ENCODE measurements around the gene SULT1B1.

SULT1B1 gene

DNA sequence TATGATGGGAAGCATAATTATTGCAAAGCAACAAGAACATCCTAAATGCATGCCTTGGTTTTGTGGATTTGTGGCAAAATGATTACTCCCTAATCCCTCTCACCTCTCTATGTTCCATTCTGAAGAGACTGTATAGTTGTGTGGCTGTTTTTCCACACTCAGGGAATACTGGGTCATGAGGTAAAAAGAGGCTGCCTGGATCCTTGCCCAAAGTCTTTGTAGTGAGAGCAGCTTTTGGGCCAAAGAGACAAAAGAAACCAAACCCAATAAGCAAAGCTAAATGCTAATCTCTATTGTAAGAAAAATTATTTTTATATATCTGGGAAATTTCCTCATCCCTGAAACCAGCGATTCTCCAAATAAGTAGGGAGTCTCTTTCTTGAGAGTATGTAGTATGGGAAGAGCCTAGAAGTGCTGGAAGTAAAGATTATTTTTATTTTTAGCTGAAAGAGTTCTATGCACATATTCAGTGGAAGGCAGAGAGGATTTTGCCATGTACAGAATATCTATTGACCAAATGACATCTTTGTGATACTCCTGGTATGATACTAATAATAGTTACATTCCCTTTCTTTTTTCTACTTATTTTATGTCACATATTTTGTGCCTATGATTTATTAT lies 24.9 kb upstream of the SULT1B1 start:
- Histone ChIP-seq H2BK5ac (ENCODE audit: low read length) (no peak overlapping the region), H3K4me2 (ENCODE audit: low read length) (no peak overlapping the region), H3K27ac (ENCODE audit: low read depth, low read length) (no peak overlapping the region), H3K27me3 (ENCODE audit: insufficient read depth, low read length, poor library complexity) (no peaks in the 10 kb centered on the region), H4K5ac (ENCODE audit: low read length) (no peak overlapping the region), H3K9ac (ENCODE audit: low read length) (no peak overlapping the region), H3K4me1 (ENCODE audit: control insufficient read depth, low read depth, low read length) (no peaks in the 10 kb centered on the region), H3K36me3 (ENCODE audit: control insufficient read depth, insufficient read depth, low read length) (no peaks in the 10 kb centered on the region), H2BK15ac (replicated peaks; ENCODE audit: low read depth) (no peak overlapping the region), H4K8ac (ENCODE audit: low read depth, low read length) (no peak overlapping the region), H3K79me2 (ENCODE audit: control insufficient read depth, insufficient read depth, low read length) (no peaks in the 10 kb centered on the region), H3K18ac (ENCODE audit: low read length) (no peak overlapping the region), H3K56ac (ENCODE audit: low read length) (no peak overlapping the region), H2BK120ac (ENCODE audit: low read depth, low read length) (no peak overlapping the region), H2AK5ac (ENCODE audit: low read length) (no peak overlapping the region), H3K4me3 (ENCODE audit: low read length) (no peak overlapping the region), H3K4ac (ENCODE audit: low read depth, low read length) (no peak overlapping the region), H3K23ac (ENCODE audit: low read length) (no peak overlapping the region), H3K79me1 (ENCODE audit: low read length) (no peaks in the 10 kb centered on the region)
- WGBS (ENCODE audit: extremely low coverage, insufficient coverage, low lambda C conversion rate), result no CpG with 5 or more reads among the region's 1 CpG
- no peak for DNase-seq

- no peaks in the 10 kb centered on the region for H3K79me2 ChIP-seq (ENCODE audit: control insufficient read depth, insufficient read depth, low read length)
- no peak overlapping the region for H3K56ac ChIP-seq (ENCODE audit: low read length)
- H3K4me3 ChIP-seq (ENCODE audit: low read length), result no peak overlapping the region
- H3K4ac ChIP-seq (ENCODE audit: low read depth, low read length), result no peak overlapping the region
- no peaks in the 10 kb centered on the region for H3K4me1 ChIP-seq (ENCODE audit: control insufficient read depth, low read depth, low read length)
- no peak overlapping the region for H3K9ac ChIP-seq (ENCODE audit: low read length)
- no peak overlapping the region for H4K5ac ChIP-seq (ENCODE audit: low read length)
- no peak overlapping the region for H2BK5ac ChIP-seq (ENCODE audit: low read length)
- no peaks in the 10 kb centered on the region for H3K36me3 ChIP-seq (ENCODE audit: control insufficient read depth, insufficient read depth, low read length)
- no peak overlapping the region for H2BK15ac ChIP-seq (replicated peaks; ENCODE audit: low read depth)
- DNase-seq, result no peak
- no CpG with 5 or more reads among the region's 15 CpGs for WGBS (ENCODE audit: extremely low coverage, insufficient coverage, low lambda C conversion rate)
- H3K79me1 ChIP-seq (ENCODE audit: low read length), result no peaks in the 10 kb centered on the region
- H4K8ac ChIP-seq (ENCODE audit: low read depth, low read length), result no peak overlapping the region
- no peak overlapping the region for H2AK5ac ChIP-seq (ENCODE audit: low read length)
- H3K18ac ChIP-seq (ENCODE audit: low read length), result no peak overlapping the region
- no peaks in the 10 kb centered on the region for H3K27me3 ChIP-seq (ENCODE audit: insufficient read depth, low read length, poor library complexity)
- H2BK120ac ChIP-seq (ENCODE audit: low read depth, low read length), result no peak overlapping the region
- no peak overlapping the region for H3K4me2 ChIP-seq (ENCODE audit: low read length)
- H3K27ac ChIP-seq (ENCODE audit: low read depth, low read length), result no peak overlapping the region
- no peak overlapping the region for H3K23ac ChIP-seq (ENCODE audit: low read length)
Measured at GRCh38 chr4:69782651-69783310, 22.4 kb upstream of the SULT1B1 start.

GRCh38 chr4:69781458-69782418 lies 21.3 kb upstream of the SULT1B1 start:
- Histone ChIP-seq H3K79me1 (ENCODE audit: low read length) (no peaks in the 10 kb centered on the region), H3K4me3 (ENCODE audit: low read length) (no peak overlapping the region), H3K36me3 (ENCODE audit: control insufficient read depth, insufficient read depth, low read length) (no peaks in the 10 kb centered on the region), H3K79me2 (ENCODE audit: control insufficient read depth, insufficient read depth, low read length) (no peaks in the 10 kb centered on the region), H3K27me3 (ENCODE audit: insufficient read depth, low read length, poor library complexity) (no peaks in the 10 kb centered on the region), H2BK5ac (ENCODE audit: low read length) (no peak overlapping the region), H3K56ac (ENCODE audit: low read length) (no peak overlapping the region), H3K4me2 (ENCODE audit: low read length) (no peak overlapping the region), H4K8ac (ENCODE audit: low read depth, low read length) (no peak overlapping the region), H3K23ac (ENCODE audit: low read length) (no peak overlapping the region), H3K9ac (ENCODE audit: low read length) (no peak overlapping the region), H2BK15ac (replicated peaks; ENCODE audit: low read depth) (no peak overlapping the region), H3K18ac (ENCODE audit: low read length) (no peak overlapping the region), H3K27ac (ENCODE audit: low read depth, low read length) (no peak overlapping the region), H3K4me1 (ENCODE audit: control insufficient read depth, low read depth, low read length) (no peaks in the 10 kb centered on the region), H2AK5ac (ENCODE audit: low read length) (no peak overlapping the region), H4K5ac (ENCODE audit: low read length) (no peak overlapping the region), H2BK120ac (ENCODE audit: low read depth, low read length) (no peak overlapping the region), H3K4ac (ENCODE audit: low read depth, low read length) (no peak overlapping the region)
- WGBS (ENCODE audit: extremely low coverage, insufficient coverage, low lambda C conversion rate), result no CpG with 5 or more reads among the region's 19 CpGs
- DNase-seq, result peak; percentile 1

DNA sequence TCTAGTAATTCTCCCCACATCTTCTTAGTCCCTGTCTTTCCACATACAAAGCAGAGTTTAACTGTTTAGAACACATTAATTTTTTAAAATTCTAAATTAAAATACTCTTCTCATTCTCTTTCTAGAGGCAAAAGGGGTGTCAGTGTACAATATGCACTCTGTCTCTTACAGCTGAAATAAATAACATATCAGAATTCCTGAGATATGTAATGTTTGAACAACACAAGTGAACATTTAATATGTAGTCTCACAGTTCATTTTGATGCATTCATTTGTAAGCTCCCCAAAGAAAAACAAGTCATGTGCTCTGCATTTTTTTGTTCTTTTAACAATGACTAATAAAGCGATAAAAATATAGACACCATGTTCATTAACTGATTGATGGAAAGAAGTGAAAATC lies 19.7 kb upstream of the SULT1B1 start:
- no peaks in the 10 kb centered on the region for H3K79me1 ChIP-seq (ENCODE audit: low read length)

GRCh38 chr4:69776696-69777095 lies 16.3 kb upstream of the SULT1B1 start:
- H3K79me2 ChIP-seq (ENCODE audit: control insufficient read depth, insufficient read depth, low read length), result no peaks in the 10 kb centered on the region
- H3K36me3 ChIP-seq (ENCODE audit: control insufficient read depth, insufficient read depth, low read length), result no peaks in the 10 kb centered on the region
- H3K4me1 ChIP-seq (ENCODE audit: control insufficient read depth, low read depth, low read length), result no peaks in the 10 kb centered on the region
- no peak overlapping the region for H3K4me3 ChIP-seq (ENCODE audit: low read length)
- H3K56ac ChIP-seq (ENCODE audit: low read length), result no peak overlapping the region
- no peak overlapping the region for H3K4me2 ChIP-seq (ENCODE audit: low read length)
- no peak overlapping the region for H3K27ac ChIP-seq (ENCODE audit: low read depth, low read length)
- H2AK5ac ChIP-seq (ENCODE audit: low read length), result no peak overlapping the region
- no peak overlapping the region for H2BK120ac ChIP-seq (ENCODE audit: low read depth, low read length)
- H3K18ac ChIP-seq (ENCODE audit: low read length), result no peak overlapping the region
- H3K9ac ChIP-seq (ENCODE audit: low read length), result no peak overlapping the region
- no peak overlapping the region for H3K4ac ChIP-seq (ENCODE audit: low read depth, low read length)
- WGBS (ENCODE audit: extremely low coverage, insufficient coverage, low lambda C conversion rate), result no CpG with 5 or more reads among the region's 3 CpGs
- no peaks in the 10 kb centered on the region for H3K27me3 ChIP-seq (ENCODE audit: insufficient read depth, low read length, poor library complexity)
- no peak overlapping the region for H4K5ac ChIP-seq (ENCODE audit: low read length)
- no peak overlapping the region for H4K8ac ChIP-seq (ENCODE audit: low read depth, low read length)
- H3K23ac ChIP-seq (ENCODE audit: low read length), result no peak overlapping the region
- no peak for DNase-seq
- no peak overlapping the region for H2BK15ac ChIP-seq (replicated peaks; ENCODE audit: low read depth)
- no peak overlapping the region for H2BK5ac ChIP-seq (ENCODE audit: low read length)
- H3K79me1 ChIP-seq (ENCODE audit: low read length), result no peaks in the 10 kb centered on the region

More for the DNA sequence above, 19.7 kb upstream of the SULT1B1 start:
- Histone ChIP-seq H3K36me3 (ENCODE audit: control insufficient read depth, insufficient read depth, low read length) (no peaks in the 10 kb centered on the region), H3K4me1 (ENCODE audit: control insufficient read depth, low read depth, low read length) (no peaks in the 10 kb centered on the region), H3K79me2 (ENCODE audit: control insufficient read depth, insufficient read depth, low read length) (no peaks in the 10 kb centered on the region), H2AK5ac (ENCODE audit: low read length) (no peak overlapping the region), H3K56ac (ENCODE audit: low read length) (no peak overlapping the region), H3K23ac (ENCODE audit: low read length) (no peak overlapping the region), H3K27me3 (ENCODE audit: insufficient read depth, low read length, poor library complexity) (no peaks in the 10 kb centered on the region), H4K5ac (ENCODE audit: low read length) (no peak overlapping the region), H3K18ac (ENCODE audit: low read length) (no peak overlapping the region), H3K9ac (ENCODE audit: low read length) (no peak overlapping the region), H4K8ac (ENCODE audit: low read depth, low read length) (no peak overlapping the region), H3K4ac (ENCODE audit: low read depth, low read length) (no peak overlapping the region), H3K4me3 (ENCODE audit: low read length) (no peak overlapping the region), H2BK5ac (ENCODE audit: low read length) (no peak overlapping the region), H3K4me2 (ENCODE audit: low read length) (no peak overlapping the region), H2BK15ac (replicated peaks; ENCODE audit: low read depth) (no peak overlapping the region), H2BK120ac (ENCODE audit: low read depth, low read length) (no peak overlapping the region), H3K27ac (ENCODE audit: low read depth, low read length) (no peak overlapping the region)
- no CpG with 5 or more reads among the region's 1 CpG for WGBS (ENCODE audit: extremely low coverage, insufficient coverage, low lambda C conversion rate)
- no peak for DNase-seq

Data from mesendoderm (in vitro differentiated cells).